ENCODE measurements around the gene ATG7.

DNA sequence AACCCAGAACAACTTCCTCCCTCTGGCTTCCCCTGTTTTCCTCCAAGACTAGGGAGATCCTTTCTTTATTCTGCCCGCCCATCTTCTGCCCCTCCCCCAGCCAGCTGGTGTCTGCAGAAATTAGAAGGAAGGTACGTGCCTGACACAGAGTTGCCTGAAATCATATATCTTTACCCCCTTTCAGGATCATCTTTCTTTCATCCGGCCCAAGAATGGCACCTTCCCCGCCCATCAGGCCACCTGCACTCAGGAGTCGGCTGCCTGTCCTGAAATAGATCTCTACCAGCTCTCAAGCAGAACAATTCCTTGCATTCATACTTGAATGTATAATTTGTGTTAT lies 237.8 kb downstream of the ATG7 start:
- TF ChIP-seq, protein P1, sequence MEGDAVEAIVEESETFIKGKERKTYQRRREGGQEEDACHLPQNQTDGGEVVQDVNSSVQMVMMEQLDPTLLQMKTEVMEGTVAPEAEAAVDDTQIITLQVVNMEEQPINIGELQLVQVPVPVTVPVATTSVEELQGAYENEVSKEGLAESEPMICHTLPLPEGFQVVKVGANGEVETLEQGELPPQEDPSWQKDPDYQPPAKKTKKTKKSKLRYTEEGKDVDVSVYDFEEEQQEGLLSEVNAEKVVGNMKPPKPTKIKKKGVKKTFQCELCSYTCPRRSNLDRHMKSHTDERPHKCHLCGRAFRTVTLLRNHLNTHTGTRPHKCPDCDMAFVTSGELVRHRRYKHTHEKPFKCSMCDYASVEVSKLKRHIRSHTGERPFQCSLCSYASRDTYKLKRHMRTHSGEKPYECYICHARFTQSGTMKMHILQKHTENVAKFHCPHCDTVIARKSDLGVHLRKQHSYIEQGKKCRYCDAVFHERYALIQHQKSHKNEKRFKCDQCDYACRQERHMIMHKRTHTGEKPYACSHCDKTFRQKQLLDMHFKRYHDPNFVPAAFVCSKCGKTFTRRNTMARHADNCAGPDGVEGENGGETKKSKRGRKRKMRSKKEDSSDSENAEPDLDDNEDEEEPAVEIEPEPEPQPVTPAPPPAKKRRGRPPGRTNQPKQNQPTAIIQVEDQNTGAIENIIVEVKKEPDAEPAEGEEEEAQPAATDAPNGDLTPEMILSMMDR (IDR thresholded peaks at IDR 0.05) = no peak
- TF ChIP-seq POLR2A (IDR thresholded peaks at IDR 0.05) = no peak
- no peak for TF ChIP-seq EP300 (IDR thresholded peaks at IDR 0.05)
